Panc1 (cell line): Measurements from ENCODE around the gene HNF1B. TPM values are rescaled to one million over a fixed set of nuclear protein-coding genes. Genes with fewer than 3 reads are reported as not detected.

Source experiments
- ATAC-seq: fragments of 200-7000 bp; cut with Tn5 transposase; 2 replicates; pipeline ENCODE4 v1.9.1; 2020; ENCODE audit warnings: mild to moderate bottlenecking, moderate library complexity
- BruUV-seq: library from RNA; stranded (reverse); fragments of 400-500 nt; replicated peaks from 2 replicates; lab custom pipeline; 2021; lab: Mats Ljungman, UMichigan
- CTCF ChIA-PET: fragments of 300-600 bp; sonication (Branson Sonifier 250); formaldehyde crosslinking; loops from one replicate; lab custom pipeline; 2022; ENCODE audit warnings: antibody characterized with exemption; lab: Charles Lee
- POLR2A ChIA-PET: fragments of 300-600 bp; sonication (Branson Sonifier 250); formaldehyde crosslinking; loops from one replicate; lab custom pipeline; 2022; ENCODE audit warnings: antibody characterized with exemption; lab: Charles Lee
- DNase-seq: peaks from one replicate; pipeline ENCODE4 v3.0.0-alpha.2; 2010; ENCODE audit warnings: low read depth, low spot score
- H3K27ac ChIP-seq: 2 replicates; pipeline ENCODE4 v1.5.1; 2011; ENCODE audit warnings: mild to moderate bottlenecking, low read length, inconsistent platforms
- H3K27me3 ChIP-seq: fragments of 200-500 bp; sonication (Bioruptor generic); 2 replicates; pipeline ENCODE4 v1.6.0; 2014; ENCODE audit warnings: low read length, inconsistent platforms; ENCODE audit not compliant: control insufficient read depth, insufficient read depth
- H3K36me3 ChIP-seq: fragments of 200-500 bp; sonication (Bioruptor generic); 2 replicates; pipeline ENCODE4 v1.5.1; 2014; ENCODE audit warnings: inconsistent platforms, mild to moderate bottlenecking, low read length, moderate library complexity; ENCODE audit not compliant: control insufficient read depth, insufficient read depth
- H3K4me1 ChIP-seq: 2 replicates; pipeline ENCODE4 v1.5.1; 2011; ENCODE audit warnings: inconsistent platforms, mild to moderate bottlenecking, low read length, moderate library complexity; ENCODE audit not compliant: control insufficient read depth, insufficient read depth
- H3K4me3 ChIP-seq, 2 experiments: 2 replicates each; pipeline ENCODE4 v1.5.1; 2011 to 2012; ENCODE audit warnings: low read depth in 2 of 2, low read length in 2 of 2, mild to moderate bottlenecking in 2 of 2, inconsistent platforms in 1 of 2, moderate library complexity in 1 of 2
- H3K9me3 ChIP-seq: fragments of 200-500 bp; sonication (Bioruptor generic); 2 replicates; pipeline ENCODE4 v1.5.1; 2014; ENCODE audit warnings: low read depth, mild to moderate bottlenecking, inconsistent platforms, low read length, moderate library complexity; ENCODE audit not compliant: control insufficient read depth, insufficient read depth
- CTCF ChIP-seq: fragments of 450-650 bp; IDR thresholded peaks from 2 replicates; pipeline ENCODE4 v1.5.1; 2017; ENCODE audit warnings: mild to moderate bottlenecking
- POLR2AphosphoS5 ChIP-seq: IDR thresholded peaks from 2 replicates; pipeline ENCODE4 v1.6.1; 2012; ENCODE audit warnings: mild to moderate bottlenecking, low read depth, low read length, moderate library complexity
- REST ChIP-seq, 2 experiments: IDR thresholded peaks; 2 replicates each; pipeline ENCODE4 v1.6.1; 2011 to 2012; ENCODE audit warnings: low read depth in 2 of 2, control low read depth in 1 of 2, low read length in 1 of 2, mild to moderate bottlenecking in 1 of 2, moderate library complexity in 1 of 2; ENCODE audit not compliant: insufficient read depth in 1 of 2
- SIN3A ChIP-seq: IDR thresholded peaks from 2 replicates; pipeline ENCODE4 v1.6.1; 2012; ENCODE audit warnings: low read depth, mild to moderate bottlenecking, low read length, moderate library complexity, borderline replicate concordance; ENCODE audit not compliant: insufficient read depth
- TCF7L2 ChIP-seq: IDR thresholded peaks from 2 replicates; pipeline ENCODE4 v1.6.1; 2011; ENCODE audit warnings: mild to moderate bottlenecking, low read depth, low read length, inconsistent platforms
- in situ Hi-C: cut with HindIII; loops from 2 replicates; pipeline ENCODE4 v1.10.0; 2016; ENCODE audit warnings: low sequenced_read_pairs, low pct_unique_long_range_greater_than_20kb
- intact Hi-C: fragments of 100-400 bp; cut with micrococcal nuclease; formaldehyde crosslinking; loops from one replicate; pipeline ENCODE4 v1.10.0; 2022; ENCODE audit not compliant: unreplicated experiment
- total RNA-seq: library from RNA; stranded (reverse); gene quantifications from one replicate; pipeline ENCODE4 v1.2.1, GENCODE V29; 2021; ENCODE audit not compliant: unreplicated experiment

The HNF1B gene
- total RNA-seq, 1 experiment from 2014 or later, result not detected

- no peaks in the 10 kb centered on the region; the same call in none of the 2 replicates for H3K36me3 ChIP-seq
- no peaks in the 10 kb centered on the region for H3K9me3 ChIP-seq
- no peaks in the 10 kb centered on the region for H3K4me1 ChIP-seq
- no peak for TF ChIP-seq TCF7L2
- TF ChIP-seq REST (IDR thresholded peaks at IDR 0.05; ENCODE audit: insufficient read depth in 1 of 2, low read depth in 2 of 2, low read length in 1 of 2), result no peak
- TF ChIP-seq SIN3A, result no peak
- TF ChIP-seq POLR2AphosphoS5, result no peak
- TF ChIP-seq CTCF, result no peak
- DNase-seq, result no peak
- H3K27me3 ChIP-seq, result peaks cover 2% of the 10 kb centered on the region
- no TSS peak for BruUV-seq
- in situ Hi-C loops, result no loop called here
- no peak overlapping the region for H3K27ac ChIP-seq
- H3K4me3 ChIP-seq, result no peak overlapping the region
- intact Hi-C loops, result no loop called here
- ChIA-PET CTCF (no interaction called here), POLR2A (no interaction called here)
- no peak for ATAC-seq
Observed at GRCh38 chr17:37746617-37747016, 1.8 kb upstream of the HNF1B start.

GRCh38 chr17:37745801-37746426, 1.1 kb upstream of the HNF1B start:
- Histone ChIP-seq H3K27ac (no peak overlapping the region), H3K27me3 (peaks cover 7% of the 10 kb centered on the region), H3K4me1 (no peaks in the 10 kb centered on the region), H3K4me3 (no peak overlapping the region), H3K9me3 (no peaks in the 10 kb centered on the region), H3K36me3 (no peaks in the 10 kb centered on the region; the same call in none of the 2 replicates)
- in situ Hi-C loops (no loop called here), intact Hi-C loops (no loop called here)
- BruUV-seq, result no TSS peak
- TF ChIP-seq POLR2AphosphoS5, result no peak
- no peak for TF ChIP-seq REST (IDR thresholded peaks at IDR 0.05; ENCODE audit: insufficient read depth in 1 of 2, low read depth in 2 of 2, low read length in 1 of 2)
- TF ChIP-seq TCF7L2, result no peak
- no peak for TF ChIP-seq CTCF
- no peak for TF ChIP-seq SIN3A
- ChIA-PET POLR2A (no interaction called here), CTCF (interaction anchor here (0.8 kb wide), 1 partner anchor 70 kb away, joined by 5 read pairs; no protein-coding TSS in a partner anchor)
- DNase-seq, result no peak
- ATAC-seq, result no peak
